DMS153 treated with DMSO at 0.1 percent for 48 hours (cell line): ENCODE results near the gene ATP8A2.

ENCODE experiments used
- DNase-seq: peaks from one replicate; lab custom pipeline; 2025; ENCODE audit not compliant: unreplicated experiment; lab: John Stamatoyannopoulos, UW

The ATP8A2 gene

GRCh38 chr13:26022538-26023292 lies 650.9 kb downstream of the ATP8A2 start:
- no peak for DNase-seq

- no peak for DNase-seq
Measured at GRCh38 chr13:26024558-26024957, 652.8 kb downstream of the ATP8A2 start.

DNA sequence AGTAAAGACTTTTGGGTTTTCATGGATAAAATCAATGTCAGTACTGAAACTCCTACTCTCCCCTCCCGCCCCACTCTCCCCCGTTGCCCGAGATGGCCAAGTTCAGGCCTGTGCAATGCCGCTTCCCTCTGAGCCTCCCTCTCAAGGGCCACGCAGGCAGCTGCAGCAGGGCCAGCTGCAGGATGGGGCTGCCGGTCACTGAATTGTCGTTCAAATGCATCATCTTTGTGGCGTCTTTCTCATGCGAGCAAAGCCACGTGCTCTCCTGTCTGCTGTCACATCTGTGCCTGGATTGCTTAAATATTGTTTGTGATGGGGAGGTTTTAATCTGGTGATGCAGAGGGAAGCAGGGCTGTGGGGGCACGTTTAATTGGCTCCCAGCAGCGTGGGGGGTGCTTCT lies 653.4 kb downstream of the ATP8A2 start:
- DNase-seq, result no peak

GRCh38 chr13:26025771-26026170 lies 654.0 kb downstream of the ATP8A2 start:
- DNase-seq, result no peak

GRCh38 chr13:26026211-26026610 lies 654.4 kb downstream of the ATP8A2 start:
- DNase-seq, result no peak

- DNase-seq, result no peak
Measured at GRCh38 chr13:26029581-26030136, 657.9 kb downstream of the ATP8A2 start.

- DNase-seq, result no peak
Measured at GRCh38 chr13:26030331-26030730, 658.6 kb downstream of the ATP8A2 start.

DNA sequence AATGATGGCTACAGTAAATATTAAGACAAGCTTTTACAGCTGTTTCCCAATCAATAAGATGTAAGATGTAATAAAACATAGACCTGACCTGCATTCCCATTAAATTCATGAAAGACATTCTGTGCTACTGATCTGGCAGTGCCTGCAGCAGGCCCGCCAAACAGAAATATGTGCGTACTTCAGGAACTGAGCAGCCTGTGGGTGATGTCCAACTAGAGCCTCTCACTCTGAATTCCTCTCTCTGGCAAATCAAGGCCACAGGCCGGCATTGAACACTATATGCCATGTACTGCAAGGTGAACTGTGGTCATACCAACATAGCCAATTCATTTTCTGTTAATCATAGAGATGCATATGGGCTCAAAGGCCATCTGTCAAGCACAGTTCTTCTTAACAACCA lies 662.2 kb downstream of the ATP8A2 start:
- DNase-seq, result no peak

DNA sequence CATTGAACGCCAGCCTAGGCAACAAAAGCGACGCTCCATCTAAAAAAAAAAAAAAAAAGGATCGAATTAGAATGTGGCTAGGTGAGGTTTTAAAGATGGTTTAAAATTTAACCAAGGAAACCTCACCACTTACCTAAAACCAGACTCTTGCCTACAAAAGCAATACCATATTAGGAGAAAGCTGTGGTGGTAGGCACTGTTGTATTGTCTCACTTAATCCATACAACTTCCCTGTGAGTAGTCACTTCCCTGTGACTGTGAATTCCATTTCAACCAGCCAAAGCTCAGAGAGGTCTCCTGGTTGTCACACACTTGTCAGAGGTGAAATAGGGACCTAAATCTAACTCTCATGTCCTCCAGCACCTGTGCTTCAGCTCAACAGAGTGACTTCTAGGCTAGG lies 664.6 kb downstream of the ATP8A2 start:
- no peak for DNase-seq

- DNase-seq, result no peak
Measured at GRCh38 chr13:26037302-26037701, 665.5 kb downstream of the ATP8A2 start.

DNA sequence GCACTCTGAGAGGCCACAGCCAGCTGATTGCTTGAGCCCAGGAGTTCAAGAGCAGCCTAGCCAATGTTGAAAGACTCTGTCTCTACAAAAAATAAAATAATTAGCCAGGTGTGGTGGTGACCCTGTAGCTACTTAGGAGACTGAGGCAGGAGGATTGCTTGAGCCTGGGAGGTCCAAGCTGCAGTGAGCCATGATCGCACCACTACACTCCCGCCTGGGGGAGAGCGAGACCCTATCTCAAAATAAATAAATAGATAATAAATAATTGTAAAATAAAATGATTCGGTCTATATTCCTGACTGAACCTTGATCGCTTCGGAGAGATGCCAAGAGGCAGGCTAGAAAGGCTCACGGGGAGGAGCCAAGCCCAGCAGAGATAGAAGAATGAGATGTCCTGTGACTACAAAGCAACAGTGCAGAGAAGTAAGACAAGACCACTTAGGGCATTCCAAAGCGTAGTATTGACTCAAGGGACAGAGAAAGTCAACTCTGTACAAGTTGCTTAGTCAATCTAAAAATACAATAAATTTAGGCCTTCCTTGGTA lies 667.2 kb downstream of the ATP8A2 start:
- DNase-seq, result no peak

DNA sequence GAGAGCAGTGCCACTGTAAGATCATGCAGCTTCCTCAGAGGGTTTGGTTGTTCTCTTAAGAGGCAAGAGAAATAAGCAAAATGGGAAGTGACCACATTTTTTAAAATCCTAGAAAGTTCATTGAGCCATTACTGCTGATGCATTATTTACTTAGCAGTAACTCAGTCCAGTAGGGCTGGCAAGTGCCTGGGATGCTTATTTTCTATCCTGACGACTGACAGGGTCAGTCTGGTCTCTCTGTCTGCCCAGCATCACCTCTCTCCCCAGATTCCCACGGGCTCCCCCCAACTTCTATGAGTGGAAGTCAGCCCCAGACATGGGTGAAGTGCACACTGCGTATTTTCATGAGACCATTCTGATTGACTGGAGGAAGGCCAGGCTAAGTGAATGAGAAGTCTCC lies 669.7 kb downstream of the ATP8A2 start:
- no peak for DNase-seq

DNA sequence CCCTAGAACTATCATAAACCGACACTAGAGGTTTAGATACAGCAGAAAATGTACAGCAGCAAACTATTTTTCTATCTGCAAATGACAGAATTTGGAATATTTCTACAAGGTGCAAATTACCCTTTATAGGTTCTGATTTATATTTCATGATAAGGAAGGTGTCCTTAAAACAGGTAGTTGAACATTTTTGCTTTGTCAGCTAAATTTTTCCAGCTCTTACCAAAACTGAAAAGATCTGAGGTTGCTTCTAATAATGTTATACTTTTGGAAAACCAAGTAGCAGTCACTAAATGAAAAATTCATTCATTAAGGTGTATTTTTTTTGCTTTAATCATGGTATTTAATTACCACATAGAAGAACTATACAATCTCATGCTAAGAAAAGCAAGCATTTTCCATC lies 671.0 kb downstream of the ATP8A2 start:
- no peak for DNase-seq

GRCh38 chr13:26045142-26045541 lies 673.4 kb downstream of the ATP8A2 start:
- DNase-seq, result no peak

DNA sequence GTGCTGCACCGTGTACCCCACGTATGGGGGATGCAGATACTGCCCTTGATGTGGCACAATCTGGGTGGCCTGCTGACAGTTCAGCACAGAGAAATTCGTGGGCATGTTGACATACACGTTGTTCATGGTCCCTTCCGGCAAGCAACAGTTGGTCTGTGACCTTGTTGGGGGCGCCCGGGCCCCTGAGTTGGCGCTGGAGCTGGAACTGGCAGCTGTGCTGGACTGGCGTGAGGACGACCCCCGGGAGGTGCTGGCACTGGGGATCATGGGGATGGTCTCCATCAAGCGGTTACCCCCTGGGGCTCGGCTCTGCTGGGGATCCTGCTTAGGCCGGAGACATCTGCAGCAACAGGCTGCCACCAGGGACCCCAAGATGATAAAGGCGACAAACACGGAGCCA lies 674.9 kb downstream of the ATP8A2 start:
- no peak for DNase-seq

DNA sequence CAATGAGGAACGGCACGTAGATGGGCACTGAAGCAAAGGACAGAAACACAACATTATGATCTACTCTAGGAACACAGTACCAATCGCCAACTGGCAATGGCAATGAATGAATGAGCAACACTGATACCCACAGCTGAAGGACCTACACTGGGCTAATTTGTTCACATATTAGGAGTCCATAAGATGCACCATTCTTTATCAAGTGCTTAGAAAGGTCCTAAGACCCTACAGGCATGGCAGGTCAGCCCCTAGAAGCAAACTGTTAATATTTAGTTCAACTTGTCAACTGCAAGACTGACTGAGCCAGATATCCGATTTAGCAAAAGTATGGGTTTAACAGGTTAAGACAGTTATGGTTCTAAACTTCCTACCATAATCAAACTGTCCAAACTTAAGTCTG lies 675.3 kb downstream of the ATP8A2 start:
- no peak for DNase-seq

DNA sequence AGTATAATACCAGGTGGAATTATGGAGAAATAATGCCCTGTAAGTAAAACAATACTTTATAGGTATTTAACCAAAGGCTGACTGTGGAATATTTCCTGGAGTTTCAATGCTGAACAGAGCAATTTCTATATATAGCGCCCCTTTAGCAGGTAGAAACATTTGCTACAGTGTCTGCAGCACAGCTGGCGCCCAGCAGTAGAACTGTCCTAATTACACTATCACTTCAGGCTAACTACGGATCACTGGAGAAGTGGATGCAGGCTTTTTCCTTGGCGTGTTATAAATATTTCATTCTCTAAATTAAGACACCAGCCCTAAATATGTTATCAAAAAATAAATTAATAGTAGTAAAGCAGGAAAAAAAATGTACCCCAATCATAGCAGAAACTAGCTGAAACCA lies 677.0 kb downstream of the ATP8A2 start:
- DNase-seq, result peak; percentile 25

DNA sequence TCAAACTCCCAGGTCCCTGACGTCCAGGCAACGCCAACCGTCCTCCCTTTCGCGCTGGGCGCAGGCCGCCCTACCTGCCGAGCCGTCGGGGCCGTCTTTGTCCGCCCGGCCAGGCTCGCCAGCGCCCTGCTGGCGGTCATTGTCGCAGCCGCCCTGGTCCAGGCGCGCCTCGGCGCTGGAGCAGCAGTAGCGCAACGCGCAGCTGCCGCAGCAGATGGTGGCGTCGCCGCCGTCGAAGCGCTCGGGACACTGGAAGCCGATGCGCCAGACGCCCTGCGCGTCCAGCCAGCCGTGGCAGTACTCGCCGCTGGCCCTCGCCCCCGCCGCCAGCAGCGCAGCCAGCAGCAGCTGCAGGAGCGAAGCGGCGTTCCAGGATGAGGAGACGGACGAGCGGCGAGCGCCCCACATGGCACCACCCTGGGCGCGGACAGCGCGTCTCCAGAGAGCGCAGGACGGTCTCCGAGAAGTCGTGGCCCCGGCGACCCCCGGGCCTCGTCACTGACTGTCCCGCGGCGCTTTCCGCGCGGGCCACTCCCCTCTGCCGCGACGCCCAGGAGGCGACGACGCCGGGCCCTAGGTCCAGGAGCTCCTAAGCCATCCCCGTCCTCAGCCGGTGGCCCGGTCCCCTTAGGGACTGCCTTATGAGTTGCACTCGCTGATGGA lies 678.9 kb downstream of the ATP8A2 start:
- peak; percentile 44 for DNase-seq

- DNase-seq, result no peak
Measured at GRCh38 chr13:26051231-26051656, 679.5 kb downstream of the ATP8A2 start.

DNA sequence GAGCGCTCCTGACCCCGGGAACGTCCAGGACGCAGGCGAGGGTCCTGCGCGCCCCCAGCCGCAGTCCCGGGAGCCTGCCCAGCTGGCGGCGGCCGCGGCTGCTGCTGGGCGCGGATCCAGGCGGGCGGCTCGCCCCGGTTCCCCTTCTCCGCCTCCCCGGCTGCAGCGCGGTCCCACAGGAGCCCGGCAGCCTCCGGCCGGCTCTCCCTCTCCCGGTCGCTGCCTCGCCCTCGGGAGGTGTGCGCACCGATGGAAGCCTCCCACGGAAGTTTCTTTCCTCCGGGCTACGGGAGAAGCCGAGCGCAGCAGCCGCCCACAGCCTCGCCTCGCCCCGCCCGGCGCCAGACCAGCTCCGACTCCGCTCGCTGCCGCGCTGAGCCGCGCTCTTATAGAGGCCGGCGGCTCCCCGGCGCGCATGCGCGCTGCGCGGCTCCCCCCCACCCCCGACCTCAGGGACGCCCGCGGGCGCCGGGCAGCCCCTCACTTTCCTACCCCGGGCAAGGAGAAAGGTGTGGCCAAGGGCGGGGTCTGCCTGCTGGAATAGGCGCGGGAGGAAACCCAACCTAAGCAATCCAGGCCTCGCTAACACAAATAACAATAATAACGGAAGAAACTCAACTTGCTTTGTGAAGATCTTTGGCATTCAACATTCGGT lies 680.0 kb downstream of the ATP8A2 start, which contains the start of gene SHISA2:
TSS of gene SHISA2 (minus strand) at position 360 of the 655 bp plus-strand sequence. CDS start 1,041 bp downstream, outside the sequence.
- DNase-seq, result peak; percentile 74

DNA sequence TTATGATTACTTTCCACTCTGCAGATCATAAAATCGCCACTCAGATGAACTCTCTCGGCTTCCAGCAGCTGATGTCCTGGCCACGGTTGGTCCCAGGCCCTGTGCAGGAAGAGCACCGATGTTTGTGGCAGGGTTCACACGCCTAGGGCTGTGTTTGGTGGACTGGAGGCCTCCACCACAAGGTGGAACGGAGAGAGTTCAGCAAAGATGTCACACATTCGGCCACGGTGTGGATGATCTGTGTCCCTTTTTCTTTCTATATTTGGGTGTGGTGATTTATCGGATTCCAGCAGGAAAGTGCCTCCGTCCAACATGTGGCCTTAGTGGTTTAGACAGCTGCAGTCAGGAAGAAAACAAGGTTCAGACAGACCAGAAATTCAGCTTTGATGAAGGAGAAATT lies 680.6 kb downstream of the ATP8A2 start:
- peak; percentile 74 for DNase-seq
